Natural killer cell (primary cell): ENCODE measurements around the gene DST. TPM values are rescaled to one million over a fixed set of nuclear protein-coding genes. Genes with fewer than 3 reads are reported as not detected.

Source experiments
- ATAC-seq, 3 donors: fragments of 150-1000 bp in 2 of 3; fragments of 200-7000 bp in 1 of 3; cut with Tn5 transposase; 1 replicate in 1 of 3; 2 replicates in 2 of 3; pipeline ENCODE4 v1.10.0; 2021; ENCODE audit warnings: mild to moderate bottlenecking in 2 of 3, moderate library complexity in 2 of 3
- DNase-seq, 2 donors: peaks; one replicate each; pipeline versions ENCODE4 v3.0.0 to v3.0.0-alpha.2; 2013 to 2021; ENCODE audit warnings: mixed read lengths in 1 of 2
- H3K27ac ChIP-seq: one replicate; pipeline ENCODE4 v1.5.1; 2013; ENCODE audit warnings: mild to moderate bottlenecking, low read length
- H3K27me3 ChIP-seq: one replicate; pipeline ENCODE4 v1.6.1; 2013; ENCODE audit warnings: low read length; ENCODE audit not compliant: control insufficient read depth, insufficient read depth
- H3K36me3 ChIP-seq: one replicate; pipeline ENCODE4 v1.6.1; 2013; ENCODE audit warnings: low read length; ENCODE audit not compliant: control insufficient read depth, insufficient read depth
- H3K4me1 ChIP-seq: one replicate; pipeline ENCODE4 v1.6.1; 2013; ENCODE audit warnings: low read length; ENCODE audit not compliant: control insufficient read depth, insufficient read depth
- H3K4me3 ChIP-seq: one replicate; pipeline ENCODE4 v1.5.1; 2013; ENCODE audit warnings: low read length
- H3K9me3 ChIP-seq: one replicate; pipeline ENCODE4 v1.6.1; 2013; ENCODE audit warnings: low read length; ENCODE audit not compliant: control insufficient read depth, insufficient read depth
- H3K27ac Mint-ChIP-seq, 2 donors: one replicate each; pipeline ENCODE4 v1.8.0; 2022; ENCODE audit warnings: mild to moderate bottlenecking in 2 of 2, mixed read lengths in 2 of 2, moderate library complexity in 1 of 2
- H3K27me3 Mint-ChIP-seq, 2 donors: one replicate each; pipeline ENCODE4 v1.8.0; 2022; ENCODE audit warnings: low read depth in 2 of 2, mixed read lengths in 2 of 2
- H3K36me3 Mint-ChIP-seq: one replicate; pipeline ENCODE4 v1.8.0; 2022; ENCODE audit warnings: mixed read lengths
- H3K4me1 Mint-ChIP-seq, 2 donors: one replicate each; pipeline ENCODE4 v1.8.0; 2022; ENCODE audit warnings: mixed read lengths in 2 of 2
- H3K4me3 Mint-ChIP-seq: one replicate; pipeline ENCODE4 v1.8.0; 2022; ENCODE audit warnings: mild to moderate bottlenecking, moderate library complexity, mixed read lengths
- H3K9me3 Mint-ChIP-seq, 2 donors: one replicate each; pipeline ENCODE4 v1.8.0; 2022; ENCODE audit warnings: mixed read lengths in 2 of 2
- WGBS: methylation state at CpG from one replicate; pipeline ENCODE4 v1.1.7; 2013; ENCODE audit warnings: missing lambda C conversion rate; ENCODE audit not compliant: insufficient coverage; 5-methylcytosine and 5-hydroxymethylcytosine counted together
- intact Hi-C: fragments of 100-400 bp; cut with micrococcal nuclease; formaldehyde crosslinking; loops from one replicate; pipeline ENCODE4 v1.14.2; 2022
- total RNA-seq, 4 donors: library from RNA; stranded (reverse); fragments of 120-200 nt in 1 of 4; gene quantifications; one replicate each; pipeline versions ENCODE4 v1.2.3 to v1.2.4, GENCODE V29; 2013 to 2022
- TF ChIP-seq, protein P1 (sequence below): fragments of 200-600 bp; IDR thresholded peaks from one replicate; pipeline ENCODE4 v1.8.0; 2022; ENCODE audit warnings: antibody characterized with exemption

Gene DST
- total RNA-seq, 3 donors from 2014 or later (not counting 1 experiment from before 2014, with no cell fraction given) = 5.6 to 14.7 (median 8.9) TPM

GRCh38 chr6:56582236-56582635 lies 60.5 kb downstream of the DST start:
- 100% methylated on average over 1 of the region's 3 CpGs for WGBS
- no peaks in the 10 kb centered on the region for H3K27me3 Mint-ChIP-seq
- Histone ChIP-seq H3K27ac (no peak overlapping the region), H3K4me3 (no peak overlapping the region), H3K4me1 (no peaks in the 10 kb centered on the region), H3K9me3 (no peaks in the 10 kb centered on the region), H3K27me3 (no peaks in the 10 kb centered on the region), H3K36me3 (no peaks in the 10 kb centered on the region)
- DNase-seq (no peak), ATAC-seq (no peak)
- TF ChIP-seq, protein P1, sequence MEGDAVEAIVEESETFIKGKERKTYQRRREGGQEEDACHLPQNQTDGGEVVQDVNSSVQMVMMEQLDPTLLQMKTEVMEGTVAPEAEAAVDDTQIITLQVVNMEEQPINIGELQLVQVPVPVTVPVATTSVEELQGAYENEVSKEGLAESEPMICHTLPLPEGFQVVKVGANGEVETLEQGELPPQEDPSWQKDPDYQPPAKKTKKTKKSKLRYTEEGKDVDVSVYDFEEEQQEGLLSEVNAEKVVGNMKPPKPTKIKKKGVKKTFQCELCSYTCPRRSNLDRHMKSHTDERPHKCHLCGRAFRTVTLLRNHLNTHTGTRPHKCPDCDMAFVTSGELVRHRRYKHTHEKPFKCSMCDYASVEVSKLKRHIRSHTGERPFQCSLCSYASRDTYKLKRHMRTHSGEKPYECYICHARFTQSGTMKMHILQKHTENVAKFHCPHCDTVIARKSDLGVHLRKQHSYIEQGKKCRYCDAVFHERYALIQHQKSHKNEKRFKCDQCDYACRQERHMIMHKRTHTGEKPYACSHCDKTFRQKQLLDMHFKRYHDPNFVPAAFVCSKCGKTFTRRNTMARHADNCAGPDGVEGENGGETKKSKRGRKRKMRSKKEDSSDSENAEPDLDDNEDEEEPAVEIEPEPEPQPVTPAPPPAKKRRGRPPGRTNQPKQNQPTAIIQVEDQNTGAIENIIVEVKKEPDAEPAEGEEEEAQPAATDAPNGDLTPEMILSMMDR = no peak
- H3K4me1 Mint-ChIP-seq = no peaks in the 10 kb centered on the region
- no peaks in the 10 kb centered on the region for H3K36me3 Mint-ChIP-seq
- intact Hi-C loops = no loop called here
- no peak overlapping the region for H3K27ac Mint-ChIP-seq
- H3K4me3 Mint-ChIP-seq = no peak overlapping the region
- no peaks in the 10 kb centered on the region for H3K9me3 Mint-ChIP-seq

DNA sequence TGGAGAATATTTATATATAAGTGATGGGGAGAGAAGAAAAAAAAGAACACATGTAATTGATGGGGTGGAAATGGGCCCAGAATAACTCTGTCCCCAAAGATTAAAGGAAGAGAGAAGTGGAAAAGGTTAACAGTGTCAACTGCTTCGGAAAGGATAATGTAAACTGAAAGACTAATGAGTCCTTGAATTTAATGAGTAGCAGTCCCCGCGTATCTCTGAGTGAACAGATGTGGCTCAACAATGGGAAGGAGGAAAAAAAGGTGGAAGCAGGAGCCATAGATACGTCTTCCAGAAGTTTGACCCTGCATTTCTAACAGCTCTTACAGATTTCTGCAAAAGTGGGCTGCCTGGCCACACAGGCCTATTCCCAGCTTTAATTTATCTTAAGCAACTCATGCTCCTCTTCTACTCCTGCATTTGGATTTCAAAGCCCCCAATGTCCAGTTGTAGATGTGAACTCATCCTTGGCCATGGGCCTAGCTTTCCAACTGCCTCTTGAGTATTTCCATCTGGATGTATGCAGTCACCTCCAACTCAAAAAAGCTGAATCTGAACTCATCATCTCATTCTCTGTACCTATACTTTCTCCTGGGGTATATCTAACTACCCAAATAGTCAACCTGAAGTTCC lies 61.3 kb downstream of the DST start:
- DNase-seq (no peak), ATAC-seq (no peak)
- no peak overlapping the region for H3K27ac ChIP-seq
- Mint-ChIP-seq H3K9me3 (no peaks in the 10 kb centered on the region), H3K27me3 (no peaks in the 10 kb centered on the region), H3K27ac (no peak overlapping the region), H3K36me3 (no peaks in the 10 kb centered on the region), H3K4me3 (no peak overlapping the region), H3K4me1 (no peaks in the 10 kb centered on the region)
- 90% methylated on average over 4 of the region's 4 CpGs for WGBS
- H3K9me3 ChIP-seq = no peaks in the 10 kb centered on the region
- TF ChIP-seq, protein P1 = no peak
- H3K36me3 ChIP-seq = no peaks in the 10 kb centered on the region
- H3K27me3 ChIP-seq = no peaks in the 10 kb centered on the region
- no peak overlapping the region for H3K4me3 ChIP-seq
- H3K4me1 ChIP-seq = no peaks in the 10 kb centered on the region
- intact Hi-C loops = no loop called here

- H3K36me3 Mint-ChIP-seq = no peaks in the 10 kb centered on the region
- no peaks in the 10 kb centered on the region for H3K27me3 ChIP-seq
- no peak overlapping the region for H3K27ac ChIP-seq
- no peak for DNase-seq
- intact Hi-C loops = no loop called here
- H3K9me3 ChIP-seq = no peaks in the 10 kb centered on the region
- H3K36me3 ChIP-seq = no peaks in the 10 kb centered on the region
- H3K4me1 ChIP-seq = no peaks in the 10 kb centered on the region
- H3K4me1 Mint-ChIP-seq = no peaks in the 10 kb centered on the region
- ATAC-seq = no peak
- 95% methylated on average over 5 of the region's 5 CpGs for WGBS
- H3K27ac Mint-ChIP-seq = no peak overlapping the region
- no peaks in the 10 kb centered on the region for H3K27me3 Mint-ChIP-seq
- H3K4me3 ChIP-seq = no peak overlapping the region
- no peaks in the 10 kb centered on the region for H3K9me3 Mint-ChIP-seq
- TF ChIP-seq, protein P1 = no peak
- no peak overlapping the region for H3K4me3 Mint-ChIP-seq
Measured at GRCh38 chr6:56580271-56580670, 62.4 kb downstream of the DST start.
